Measurements from ENCODE around the gene ANOS1.

The ANOS1 gene

GRCh38 chrX:8717354-8717753 lies 14.6 kb downstream of the ANOS1 start:
- no peak for DNase-seq

- no peak for DNase-seq
These were observed 17.8 kb downstream of the ANOS1 start for GRCh38 chrX:8714164-8714563.

- DNase-seq = no peak
These were observed 20.5 kb downstream of the ANOS1 start for GRCh38 chrX:8711401-8711800.

GRCh38 chrX:8704184-8704583 lies 27.8 kb downstream of the ANOS1 start:
- DNase-seq = no peak

- DNase-seq = no peak
These were observed 39.1 kb downstream of the ANOS1 start for GRCh38 chrX:8692871-8693270.

- DNase-seq = no peak
These were observed 42.5 kb downstream of the ANOS1 start for GRCh38 chrX:8689473-8689872.

- no peak for DNase-seq
These were observed 43.2 kb downstream of the ANOS1 start for GRCh38 chrX:8688776-8689175.

GRCh38 chrX:8684201-8684965 lies 47.6 kb downstream of the ANOS1 start:
- DNase-seq = no peak

- DNase-seq = no peak
These were observed 48.2 kb downstream of the ANOS1 start for GRCh38 chrX:8683687-8684086.

GRCh38 chrX:8679550-8679949 lies 52.4 kb downstream of the ANOS1 start:
- peak; percentile 5 for DNase-seq

- no peak for DNase-seq
These were observed 56.8 kb downstream of the ANOS1 start for GRCh38 chrX:8675006-8675630.

- no peak for DNase-seq
These were observed 58.7 kb downstream of the ANOS1 start for GRCh38 chrX:8673201-8673600.

GRCh38 chrX:8672176-8672575 lies 59.8 kb downstream of the ANOS1 start:
- DNase-seq = no peak

GRCh38 chrX:8668813-8669212 lies 63.1 kb downstream of the ANOS1 start:
- no peak for DNase-seq

GRCh38 chrX:8663325-8663724 lies 68.6 kb downstream of the ANOS1 start:
- no peak for DNase-seq

- DNase-seq = no peak
These were observed 74.1 kb downstream of the ANOS1 start for GRCh38 chrX:8657883-8658282.

- no peak for DNase-seq
These were observed 78.0 kb downstream of the ANOS1 start for GRCh38 chrX:8653956-8654355.

GRCh38 chrX:8649969-8650368 lies 82.0 kb downstream of the ANOS1 start:
- no peak for DNase-seq

GRCh38 chrX:8647176-8647575 lies 84.8 kb downstream of the ANOS1 start:
- DNase-seq = no peak

GRCh38 chrX:8639949-8640475 lies 91.9 kb downstream of the ANOS1 start:
- no peak for DNase-seq

GRCh38 chrX:8636497-8636896 lies 95.4 kb downstream of the ANOS1 start:
- no peak for DNase-seq

- no peak for DNase-seq
These were observed 96.1 kb downstream of the ANOS1 start for GRCh38 chrX:8635812-8636211.

- DNase-seq = no peak
These were observed 99.0 kb downstream of the ANOS1 start for GRCh38 chrX:8632924-8633323.

- DNase-seq = no peak
These were observed 102.1 kb downstream of the ANOS1 start for GRCh38 chrX:8629871-8630270.

GRCh38 chrX:8627796-8628195 lies 104.1 kb downstream of the ANOS1 start:
- DNase-seq = no peak
